Sciatic nerve (tissue), 2 donors: ENCODE measurements around the gene SDK1. TPM values are rescaled to one million over a fixed set of nuclear protein-coding genes. Genes with fewer than 3 reads are reported as not detected.

ENCODE experiments used
- ATAC-seq: fragments of 200-7000 bp; cut with Tn5 transposase; one replicate; pipeline ENCODE4 v1.9.1; 2020; ENCODE audit warnings: mild to moderate bottlenecking, moderate library complexity
- DNase-seq: peaks from one replicate; pipeline ENCODE4 v3.0.0-alpha.2; 2020; ENCODE audit warnings: low spot score
- intact Hi-C: fragments of 100-400 bp; cut with DNase I; formaldehyde crosslinking; loops from one replicate; pipeline ENCODE4 v1.14.2; 2022
- total RNA-seq: library from RNA; stranded (reverse); fragmentation: NEBNext Ultra II Directional; extraction: Animal tissue kit (Norgen Biotek cat#: 25700); gene quantifications from one replicate; pipeline ENCODE4 v1.2.1, GENCODE V29; 2021
- donor health status: DM: no; HTN: no; CAD: no.
- donor health status: DM: no; HTN: no; CAD: no.

Gene SDK1
- total RNA-seq, 1 donor from 2014 or later = 11.2 TPM

GRCh38 chr7:4182605-4183300 lies 881.7 kb downstream of the SDK1 start:
- DNase-seq (no peak), ATAC-seq (no peak)
- intact Hi-C loops = no loop called here

DNA sequence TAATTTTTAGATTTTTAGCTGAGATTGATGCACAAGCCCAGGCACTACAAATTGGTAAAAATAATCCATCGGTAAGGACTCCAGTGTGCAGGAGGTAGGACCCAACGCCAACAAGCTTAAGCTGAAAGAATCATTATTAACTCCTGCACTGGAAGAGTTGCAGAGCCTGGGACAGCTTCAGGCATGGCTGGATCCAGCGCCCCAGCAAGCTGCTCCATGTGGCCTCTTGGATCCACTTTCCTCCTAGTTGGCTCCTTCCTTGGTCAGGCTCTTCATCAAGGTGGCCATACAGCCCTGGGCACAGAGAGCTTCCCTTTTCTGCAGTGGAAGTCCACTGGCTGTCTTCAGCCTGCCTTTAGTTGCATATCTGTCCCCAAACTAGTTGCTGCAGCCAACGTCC lies 883.6 kb downstream of the SDK1 start:
- ATAC-seq (no peak), DNase-seq (no peak)
- intact Hi-C loops = no loop called here

- ATAC-seq (no peak), DNase-seq (no peak)
- intact Hi-C loops = no loop called here
Observed at GRCh38 chr7:4185136-4185535, 884.1 kb downstream of the SDK1 start.

DNA sequence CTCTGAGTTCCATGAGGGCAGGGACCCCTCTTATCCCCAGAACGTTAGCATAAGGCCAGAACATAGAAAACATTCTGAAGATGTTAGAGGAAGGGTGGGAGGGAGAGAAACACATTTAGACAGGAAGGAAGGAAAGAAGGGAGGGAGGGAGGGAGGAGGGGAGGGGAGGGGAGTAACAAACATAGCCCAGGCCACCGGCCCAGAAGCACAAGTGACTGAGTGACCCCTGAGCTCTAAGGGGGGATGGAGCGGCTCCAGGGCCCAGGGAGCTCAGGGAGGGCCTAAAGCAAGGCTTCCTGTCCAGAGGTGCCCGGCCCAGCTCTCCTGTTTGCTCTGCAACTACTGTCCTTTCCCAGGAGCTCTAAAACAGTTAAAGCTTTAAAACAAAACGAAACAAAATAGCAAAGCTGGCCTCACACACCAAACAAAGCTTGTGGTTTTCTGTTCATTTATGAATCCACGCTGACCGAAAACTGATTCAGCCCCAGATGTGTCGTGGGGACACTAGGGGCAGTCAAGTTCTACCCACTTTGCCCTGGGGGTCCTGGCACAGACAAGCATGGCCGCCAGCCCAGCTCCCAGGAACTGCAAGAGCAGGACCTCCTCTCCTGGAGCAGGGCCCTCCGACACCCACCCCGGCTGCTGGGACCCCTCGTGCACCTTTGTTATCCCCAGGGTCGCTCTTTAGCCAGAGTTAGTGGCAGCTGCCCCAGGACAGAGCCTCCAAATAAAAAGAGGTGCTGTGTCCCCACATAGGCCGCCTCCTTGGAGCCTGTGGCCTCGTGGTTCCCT lies 884.9 kb downstream of the SDK1 start:
- DNase-seq (no peak), ATAC-seq (peak; percentile 38)
- intact Hi-C loops = no loop called here

DNA sequence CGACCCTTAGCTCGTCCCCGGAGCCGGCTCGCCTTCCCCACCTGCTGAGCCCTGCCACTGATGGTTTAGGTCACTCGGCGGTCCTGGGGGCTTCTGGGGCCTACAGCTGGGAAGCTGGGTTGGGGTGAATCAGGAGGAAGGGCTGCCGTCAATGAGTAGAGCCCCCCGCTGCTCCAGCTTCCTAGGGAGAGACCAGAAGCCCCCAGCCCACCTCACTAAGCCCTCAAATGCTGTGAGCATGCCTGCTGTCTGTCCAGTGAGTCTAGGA lies 885.4 kb downstream of the SDK1 start:
- ATAC-seq (no peak), DNase-seq (no peak)
- intact Hi-C loops = no loop called here

DNA sequence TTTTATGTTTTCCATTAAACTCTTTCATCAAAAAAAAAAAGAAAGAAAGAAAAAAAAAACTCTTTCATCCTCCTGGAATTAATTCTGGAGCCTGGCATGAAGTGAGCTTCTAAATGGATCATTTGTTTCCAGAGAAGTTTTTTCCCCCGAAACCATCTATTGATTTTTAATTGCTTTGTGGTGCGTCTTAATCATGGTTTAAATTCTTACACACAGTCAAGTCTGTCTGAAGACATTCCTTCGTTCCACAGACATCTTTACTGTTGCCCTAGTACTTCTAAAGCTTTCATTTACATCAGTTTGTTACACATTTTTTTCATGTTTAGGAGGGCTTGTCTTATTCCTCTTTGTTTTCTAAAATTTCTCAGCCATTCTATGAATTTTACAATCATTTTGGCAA lies 887.6 kb downstream of the SDK1 start:
- intact Hi-C loops = no loop called here
- ATAC-seq = no peak
- no peak for DNase-seq

- intact Hi-C loops = no loop called here
- peak; percentile 76 for DNase-seq
- ATAC-seq = peak; percentile 77
Observed at GRCh38 chr7:4189131-4189570, 888.1 kb downstream of the SDK1 start.

DNA sequence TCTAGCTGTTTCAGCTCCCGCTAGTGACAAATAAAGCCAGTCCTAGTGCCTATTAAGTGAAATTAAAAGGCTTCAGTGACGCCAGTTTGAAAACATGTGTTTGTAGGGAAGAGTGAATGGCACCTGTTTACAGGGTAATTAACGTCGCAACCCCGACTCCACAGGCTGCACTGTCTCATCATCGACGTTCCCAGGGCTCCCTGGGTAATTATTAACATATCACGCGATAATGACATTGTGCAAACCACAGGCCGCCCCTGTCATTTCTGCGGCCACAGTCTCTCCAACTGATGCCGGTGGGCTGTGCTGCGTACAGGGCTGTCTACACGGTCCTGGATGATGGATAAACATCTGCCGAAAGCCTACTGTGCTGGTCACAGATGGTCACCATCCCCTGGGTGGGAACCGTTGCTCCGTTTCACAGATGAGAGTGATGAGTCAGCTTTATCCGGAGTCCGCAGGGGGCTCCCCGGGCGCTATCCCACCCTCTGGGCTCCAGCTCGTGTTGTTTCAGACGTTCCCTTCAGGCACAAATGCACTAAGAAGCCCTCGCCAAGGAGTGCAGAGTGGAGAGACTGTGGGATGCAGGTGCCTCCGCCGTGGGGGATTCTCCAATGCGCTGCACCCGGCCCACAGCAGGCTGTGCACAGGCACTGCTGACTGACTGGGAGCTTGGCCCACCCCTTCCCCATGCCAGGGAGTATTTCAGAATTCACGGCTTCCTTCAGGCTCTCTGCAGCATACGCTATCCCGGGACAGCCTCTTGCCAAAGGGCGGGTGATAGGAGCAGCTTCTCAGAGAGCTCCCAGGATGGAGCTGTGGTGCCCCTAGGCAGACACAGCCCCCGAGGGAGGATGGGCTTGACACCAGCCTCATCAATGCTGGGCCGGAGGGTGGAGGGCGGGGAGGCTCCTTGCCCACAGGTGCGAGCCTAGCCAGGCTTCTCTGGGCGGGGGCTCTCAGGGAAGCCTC lies 889.2 kb downstream of the SDK1 start:
- ATAC-seq = no peak
- intact Hi-C loops = no loop called here
- no peak for DNase-seq

- ATAC-seq = peak; percentile 19
- intact Hi-C loops = no loop called here
Observed at GRCh38 chr7:4191046-4191445, 890.0 kb downstream of the SDK1 start.

DNA sequence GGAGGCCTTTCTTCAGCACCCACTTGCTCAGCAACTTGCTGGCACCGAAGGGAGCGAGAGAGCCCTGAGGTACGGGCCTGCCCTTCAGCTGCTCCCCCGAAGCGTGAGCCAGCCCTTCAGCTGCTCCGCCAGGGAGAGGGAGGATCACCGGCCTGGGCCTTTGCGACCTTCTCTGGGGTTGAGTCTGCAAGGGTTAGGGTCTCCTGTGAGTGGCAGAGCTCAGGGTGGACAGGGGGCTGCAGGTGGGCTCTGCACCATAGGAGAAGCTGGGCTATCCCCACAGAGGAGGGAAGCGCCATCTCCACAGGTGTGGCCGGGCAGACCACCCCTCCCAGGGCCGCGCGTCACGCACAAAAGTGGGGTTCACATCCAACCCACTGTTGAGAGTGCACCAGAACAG lies 890.5 kb downstream of the SDK1 start:
- no peak for ATAC-seq
- no peak for DNase-seq
- intact Hi-C loops = no loop called here

More at GRCh38 chr7:4191046-4191445, 890.0 kb downstream of the SDK1 start:
- no peak for DNase-seq

DNA sequence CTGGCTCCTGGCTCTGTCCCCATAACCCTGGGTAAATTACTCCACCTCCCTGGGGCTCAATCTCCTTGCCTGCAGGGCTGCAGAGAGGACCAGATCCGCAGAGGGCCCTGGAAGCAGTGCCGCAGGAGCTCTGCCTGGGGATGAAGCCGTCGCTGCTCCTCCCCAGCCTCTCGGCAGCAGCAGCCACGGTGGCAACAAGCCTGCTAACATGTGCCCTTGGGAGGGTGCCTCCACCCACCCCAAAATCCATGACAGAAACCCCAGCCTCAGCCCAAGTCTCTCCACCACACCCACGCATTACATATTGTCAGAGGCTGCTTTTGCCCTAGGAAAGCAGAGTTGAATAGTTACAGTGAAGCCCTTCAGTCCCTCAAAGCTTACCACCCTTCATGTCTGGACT lies 894.6 kb downstream of the SDK1 start:
- intact Hi-C loops = no loop called here

GRCh38 chr7:4196121-4196819 lies 895.2 kb downstream of the SDK1 start:
- no peak for DNase-seq
- intact Hi-C loops = no loop called here
- ATAC-seq = no peak

More for the DNA sequence above, 894.6 kb downstream of the SDK1 start:
- ATAC-seq = no peak
- DNase-seq = no peak

DNA sequence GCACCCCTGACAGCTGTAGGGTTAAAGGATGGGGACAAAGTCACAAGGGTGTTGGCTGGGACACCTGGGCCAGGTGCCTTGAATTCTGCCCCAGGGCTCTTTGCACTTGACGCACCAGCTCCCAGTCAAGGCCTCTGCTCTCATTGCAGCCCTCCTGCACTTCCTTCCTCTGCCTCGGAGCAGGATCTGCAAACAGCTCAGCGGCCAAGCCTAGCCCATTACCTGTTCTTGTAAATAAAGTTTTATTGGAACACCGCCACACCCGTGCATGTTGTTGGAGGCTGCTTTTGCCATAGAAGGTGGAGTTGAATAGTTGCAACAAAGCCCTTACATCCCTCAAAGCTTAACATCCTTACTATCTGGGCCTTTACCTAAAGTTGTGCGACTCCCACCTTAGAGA lies 897.2 kb downstream of the SDK1 start:
- DNase-seq = no peak
- intact Hi-C loops = no loop called here
- ATAC-seq = no peak

- ATAC-seq = no peak
- intact Hi-C loops = no loop called here
- no peak for DNase-seq
Observed at GRCh38 chr7:4200546-4201094, 899.6 kb downstream of the SDK1 start.

DNA sequence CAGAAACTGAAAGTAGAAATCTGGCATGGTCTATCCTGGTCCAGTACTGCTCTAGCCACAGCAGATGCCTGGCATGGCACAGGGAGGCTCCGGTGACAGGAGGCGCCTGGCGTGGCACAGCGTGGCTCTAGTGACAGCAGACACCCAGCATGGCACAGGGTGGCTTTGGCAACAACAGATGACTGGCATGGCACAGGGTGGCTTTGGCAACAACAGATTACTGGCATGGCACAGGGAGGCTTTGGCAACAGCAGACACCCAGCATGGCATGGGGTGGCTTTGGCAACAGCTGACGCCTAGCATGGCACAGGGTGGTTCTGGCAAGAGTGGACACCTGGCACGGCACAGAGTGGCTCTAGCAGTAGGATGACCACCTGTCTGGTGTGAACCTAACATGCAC lies 900.5 kb downstream of the SDK1 start:
- intact Hi-C loops = no loop called here
- no peak for ATAC-seq

GRCh38 chr7:4202154-4202736 lies 901.2 kb downstream of the SDK1 start:
- ATAC-seq = no peak
- intact Hi-C loops = no loop called here
- no peak for DNase-seq

More for the DNA sequence above, 900.5 kb downstream of the SDK1 start:
- DNase-seq = no peak

- intact Hi-C loops = no loop called here
- no peak for ATAC-seq
- DNase-seq = no peak
Observed at GRCh38 chr7:4202954-4203353, 901.9 kb downstream of the SDK1 start.
